ENCODE measurements around the gene NCKAP5L.
A peak's percentile ranks its signal among the peaks of the same experiment; 100 is the strongest.
"Not testable (repeated sequence)": the region's sequence is repeated elsewhere in the genome, so short reads cannot be mapped to it uniquely, and the experiment has no call there.

NCKAP5L gene

GRCh38 chr12:49828133-49829091 lies at the start of gene NCKAP5L:
NCKAP5L (minus strand) TSS chr12:49828413; CDS start chr12:49804044, 24,369 bp downstream.
- peak; percentile 98 for DNase-seq (ENCODE audit: low spot score)

GRCh38 chr12:49877066-49877465 lies 48.9 kb upstream of the NCKAP5L start:
- DNase-seq (ENCODE audit: low spot score) = no peak

GRCh38 chr12:49876070-49876469 lies 47.9 kb upstream of the NCKAP5L start:
- no peak for DNase-seq (ENCODE audit: low spot score)

- no peak for DNase-seq (ENCODE audit: low spot score)
Observed at GRCh38 chr12:49875115-49875720, 47.0 kb upstream of the NCKAP5L start.

GRCh38 chr12:49874142-49874897 lies 46.1 kb upstream of the NCKAP5L start:
- no peak for DNase-seq (ENCODE audit: low spot score)

GRCh38 chr12:49873361-49873934 lies 45.2 kb upstream of the NCKAP5L start:
- no peak for DNase-seq (ENCODE audit: low spot score)

GRCh38 chr12:49872781-49873181 lies 44.6 kb upstream of the NCKAP5L start:
- no peak for DNase-seq (ENCODE audit: low spot score)

- DNase-seq (ENCODE audit: low spot score) = no peak
Observed at GRCh38 chr12:49872381-49872780, 44.2 kb upstream of the NCKAP5L start.

GRCh38 chr12:49871811-49872251 lies 43.6 kb upstream of the NCKAP5L start:
- DNase-seq (ENCODE audit: low spot score) = not testable (repeated sequence)

- DNase-seq (ENCODE audit: low spot score) = no peak
Observed at GRCh38 chr12:49871263-49871561, 43.0 kb upstream of the NCKAP5L start.

- DNase-seq (ENCODE audit: low spot score) = no peak
Observed at GRCh38 chr12:49870501-49871262, 42.5 kb upstream of the NCKAP5L start.

- DNase-seq (ENCODE audit: low spot score) = no peak
Observed at GRCh38 chr12:49869816-49870500, 41.7 kb upstream of the NCKAP5L start.

GRCh38 chr12:49868952-49869815 lies 41.0 kb upstream of the NCKAP5L start:
- DNase-seq (ENCODE audit: low spot score) = peak; percentile 38

- no peak for DNase-seq (ENCODE audit: low spot score)
Observed at GRCh38 chr12:49868449-49868848, 40.2 kb upstream of the NCKAP5L start.

- no peak for DNase-seq (ENCODE audit: low spot score)
Observed at GRCh38 chr12:49867570-49868341, 39.5 kb upstream of the NCKAP5L start.

- peak; percentile 96 for DNase-seq (ENCODE audit: low spot score)
Observed at GRCh38 chr12:49866859-49867569, 38.8 kb upstream of the NCKAP5L start.

GRCh38 chr12:49865782-49866135 lies 37.5 kb upstream of the NCKAP5L start:
- DNase-seq (ENCODE audit: low spot score) = no peak

- DNase-seq (ENCODE audit: low spot score) = no peak
Observed at GRCh38 chr12:49865109-49865781, 37.0 kb upstream of the NCKAP5L start.

Data from HuH-7 (cell line).